DND-41 (cell line): ENCODE data around the gene RECK.

Experiments
- EZH2 ChIP-seq: IDR thresholded peaks from 3 replicates; pipeline ENCODE4 v1.6.1; 2012; ENCODE audit warnings: borderline replicate concordance, low read depth, mild to moderate bottlenecking, moderate library complexity, low read length, inconsistent platforms; ENCODE audit not compliant: severe bottlenecking
- TF ChIP-seq, protein P1 (sequence below): IDR thresholded peaks from 2 replicates; pipeline ENCODE4 v1.5.1; 2012; ENCODE audit warnings: borderline replicate concordance, low read length, moderate library complexity, mild to moderate bottlenecking; ENCODE audit not compliant: poor library complexity, severe bottlenecking; ENCODE audit errors: extremely low read depth

DNA sequence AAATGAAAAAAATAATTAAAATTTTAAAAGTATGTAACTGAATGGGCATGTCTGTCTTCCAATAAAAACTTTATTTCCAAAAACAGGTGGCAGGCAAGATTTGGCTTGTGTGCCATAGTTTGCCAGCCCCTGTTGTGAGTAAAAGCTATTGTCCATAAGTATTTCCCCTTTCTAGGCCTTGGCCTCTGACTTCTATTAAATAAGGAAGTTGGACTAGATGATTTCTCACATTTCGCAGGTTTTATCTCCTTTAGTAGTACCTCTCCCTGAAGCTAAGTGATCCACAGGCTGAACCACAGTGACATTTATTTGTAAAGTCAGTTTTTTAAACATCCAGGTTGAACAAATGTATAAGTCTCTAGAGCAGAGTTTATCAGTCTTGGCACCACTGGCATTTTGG, 41.3 kb downstream of the RECK start:
- TF ChIP-seq, protein P1, sequence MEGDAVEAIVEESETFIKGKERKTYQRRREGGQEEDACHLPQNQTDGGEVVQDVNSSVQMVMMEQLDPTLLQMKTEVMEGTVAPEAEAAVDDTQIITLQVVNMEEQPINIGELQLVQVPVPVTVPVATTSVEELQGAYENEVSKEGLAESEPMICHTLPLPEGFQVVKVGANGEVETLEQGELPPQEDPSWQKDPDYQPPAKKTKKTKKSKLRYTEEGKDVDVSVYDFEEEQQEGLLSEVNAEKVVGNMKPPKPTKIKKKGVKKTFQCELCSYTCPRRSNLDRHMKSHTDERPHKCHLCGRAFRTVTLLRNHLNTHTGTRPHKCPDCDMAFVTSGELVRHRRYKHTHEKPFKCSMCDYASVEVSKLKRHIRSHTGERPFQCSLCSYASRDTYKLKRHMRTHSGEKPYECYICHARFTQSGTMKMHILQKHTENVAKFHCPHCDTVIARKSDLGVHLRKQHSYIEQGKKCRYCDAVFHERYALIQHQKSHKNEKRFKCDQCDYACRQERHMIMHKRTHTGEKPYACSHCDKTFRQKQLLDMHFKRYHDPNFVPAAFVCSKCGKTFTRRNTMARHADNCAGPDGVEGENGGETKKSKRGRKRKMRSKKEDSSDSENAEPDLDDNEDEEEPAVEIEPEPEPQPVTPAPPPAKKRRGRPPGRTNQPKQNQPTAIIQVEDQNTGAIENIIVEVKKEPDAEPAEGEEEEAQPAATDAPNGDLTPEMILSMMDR = no peak
- TF ChIP-seq EZH2 = no peak
